IMR-90 (cell line): ENCODE results near the gene PTPRG. TPM values are rescaled to one million over a fixed set of nuclear protein-coding genes. Genes with fewer than 3 reads are reported as not detected.

Experiments
- ATAC-seq: fragments of 200-7000 bp; cut with Tn5 transposase; 2 replicates; pipeline ENCODE4 v1.9.1; 2020; ENCODE audit warnings: low read depth, mild to moderate bottlenecking, moderate library complexity
- BruUV-seq: library from RNA; stranded (reverse); fragments of 400-500 nt; replicated peaks from 2 replicates; lab custom pipeline; 2021; lab: Mats Ljungman, UMichigan
- CTCF ChIA-PET: fragments of 300-600 bp; formaldehyde crosslinking; extraction: SDS; loops from one replicate; lab custom pipeline; 2021; ENCODE audit warnings: antibody characterized with exemption; lab: Yijun Ruan, JAX
- POLR2A ChIA-PET: fragments of 300-600 bp; sonication (Branson Sonifier 250); formaldehyde crosslinking; loops from one replicate; lab custom pipeline; 2022; ENCODE audit warnings: antibody characterized with exemption; ENCODE audit not compliant: unreplicated experiment; lab: Charles Lee
- DNase-seq: peaks from one replicate; pipeline ENCODE4 v3.0.0; 2013
- H2AFZ ChIP-seq: replicated peaks from 2 replicates; pipeline ENCODE3; 2013; ENCODE audit warnings: low read length, mild to moderate bottlenecking; ENCODE audit not compliant: poor library complexity
- H2AK5ac ChIP-seq: 2 replicates; pipeline ENCODE4 v1.6.1; 2013; ENCODE audit warnings: low read depth, low read length, inconsistent platforms
- H2AK9ac ChIP-seq: replicated peaks from 2 replicates; pipeline ENCODE3; 2013; ENCODE audit warnings: mild to moderate bottlenecking, low read depth, low read length, moderate library complexity; ENCODE audit not compliant: poor library complexity
- H2BK120ac ChIP-seq: 2 replicates; pipeline ENCODE4 v1.6.1; 2013; ENCODE audit warnings: low read depth, low read length, inconsistent platforms
- H2BK15ac ChIP-seq: 3 replicates; pipeline ENCODE4 v1.6.1; 2013; ENCODE audit warnings: low read depth, low read length, inconsistent platforms
- H2BK20ac ChIP-seq: 2 replicates; pipeline ENCODE4 v1.6.1; 2013; ENCODE audit warnings: low read depth, mild to moderate bottlenecking, inconsistent platforms, low read length, moderate library complexity
- H2BK5ac ChIP-seq: 2 replicates; pipeline ENCODE4 v1.6.1; 2013; ENCODE audit warnings: mild to moderate bottlenecking, low read depth, low read length, inconsistent platforms; ENCODE audit not compliant: poor library complexity, severe bottlenecking
- H3K14ac ChIP-seq: replicated peaks from 2 replicates; pipeline ENCODE4 v1.6.1; 2013; ENCODE audit warnings: low read depth, low read length, inconsistent platforms
- H3K18ac ChIP-seq: 2 replicates; pipeline ENCODE4 v1.6.1; 2013; ENCODE audit warnings: low read depth, low read length, control low read depth
- H3K23ac ChIP-seq: 2 replicates; pipeline ENCODE4 v1.6.1; 2013; ENCODE audit warnings: low read depth, low read length, inconsistent platforms
- H3K27ac ChIP-seq: 2 replicates; pipeline ENCODE4 v1.5.1; 2013; ENCODE audit warnings: mild to moderate bottlenecking, control low read depth, low read length; ENCODE audit not compliant: insufficient read depth
- H3K27me3 ChIP-seq: 2 replicates; pipeline ENCODE4 v1.6.1; 2013; ENCODE audit warnings: low read length; ENCODE audit not compliant: control insufficient read depth, insufficient read depth
- H3K36me3 ChIP-seq: 2 replicates; pipeline ENCODE4 v1.6.1; 2013; ENCODE audit warnings: low read length, mixed read lengths; ENCODE audit not compliant: control insufficient read depth, insufficient read depth
- H3K4ac ChIP-seq: 2 replicates; pipeline ENCODE4 v1.6.1; 2013; ENCODE audit warnings: low read depth, low read length, inconsistent platforms
- H3K4me1 ChIP-seq: 2 replicates; pipeline ENCODE4 v1.6.1; 2013; ENCODE audit warnings: low read length, mixed read lengths; ENCODE audit not compliant: control insufficient read depth, insufficient read depth
- H3K4me2 ChIP-seq: 2 replicates; pipeline ENCODE4 v1.6.1; 2013; ENCODE audit warnings: low read depth, mild to moderate bottlenecking, control low read depth, low read length, moderate library complexity
- H3K4me3 ChIP-seq: 2 replicates; pipeline ENCODE4 v1.5.1; 2013; ENCODE audit warnings: low read depth, mild to moderate bottlenecking, control low read depth, low read length, moderate library complexity; ENCODE audit not compliant: insufficient read depth
- H3K56ac ChIP-seq: 2 replicates; pipeline ENCODE4 v1.6.1; 2013; ENCODE audit warnings: low read length, inconsistent platforms; ENCODE audit not compliant: insufficient read depth; ENCODE audit errors: extremely low read depth
- H3K79me1 ChIP-seq, 2 experiments: 2 replicates each; pipeline ENCODE4 v1.6.1; 2013; ENCODE audit warnings: low read length in 2 of 2, inconsistent platforms in 1 of 2, low read depth in 1 of 2
- H3K9ac ChIP-seq: 2 replicates; pipeline ENCODE4 v1.6.1; 2013; ENCODE audit warnings: low read depth, low read length, control low read depth
- H3K9me1 ChIP-seq: 2 replicates; pipeline ENCODE4 v1.6.1; 2013; ENCODE audit warnings: low read length, inconsistent platforms; ENCODE audit not compliant: insufficient read depth
- H3K9me3 ChIP-seq: 2 replicates; pipeline ENCODE4 v1.6.1; 2013; ENCODE audit warnings: low read length; ENCODE audit not compliant: control insufficient read depth, insufficient read depth
- H4K20me1 ChIP-seq: 2 replicates; pipeline ENCODE4 v1.6.1; 2013; ENCODE audit warnings: low read length, inconsistent platforms; ENCODE audit not compliant: insufficient read depth
- H4K5ac ChIP-seq: 2 replicates; pipeline ENCODE4 v1.6.1; 2013; ENCODE audit warnings: mild to moderate bottlenecking, low read depth, low read length, control low read depth
- H4K8ac ChIP-seq, 2 experiments: 2 replicates each; pipeline ENCODE4 v1.6.1; 2013; ENCODE audit warnings: low read depth in 2 of 2, low read length in 2 of 2, control low read depth in 1 of 2, inconsistent platforms in 1 of 2
- H4K91ac ChIP-seq: 2 replicates; pipeline ENCODE4 v1.6.1; 2013; ENCODE audit warnings: low read depth, low read length, inconsistent platforms; ENCODE audit not compliant: insufficient read depth
- BHLHE40 ChIP-seq: fragments of 150-350 bp; IDR thresholded peaks from 2 replicates; pipeline ENCODE4 v1.6.1; 2016; ENCODE audit warnings: mild to moderate bottlenecking, low read depth, low read length
- CHD1 ChIP-seq: IDR thresholded peaks from 2 replicates; pipeline ENCODE4 v1.6.1; 2012; ENCODE audit warnings: low read depth, low read length, improper control_type of control experiment
- CTCF ChIP-seq: conservative IDR thresholded peaks from 2 replicates; pipeline ENCODE4 v1.5.1; 2012; ENCODE audit warnings: mild to moderate bottlenecking, low read depth, low read length, improper control_type of control experiment
- ELK1 ChIP-seq: fragments of 150-350 bp; IDR thresholded peaks from 2 replicates; pipeline ENCODE4 v1.6.1; 2016; ENCODE audit warnings: low read depth, mild to moderate bottlenecking, low read length, moderate library complexity, borderline replicate concordance
- FOS ChIP-seq: fragments of 150-350 bp; IDR thresholded peaks from 2 replicates; pipeline ENCODE4 v1.6.1; 2016; ENCODE audit warnings: low read depth, low read length
- MAFK ChIP-seq: IDR thresholded peaks from 2 replicates; pipeline ENCODE4 v1.6.1; 2012; ENCODE audit warnings: low read depth, low read length, improper control_type of control experiment
- MAZ ChIP-seq: IDR thresholded peaks from 2 replicates; pipeline ENCODE4 v1.6.1; 2012; ENCODE audit warnings: low read depth, mild to moderate bottlenecking, low read length, improper control_type of control experiment, moderate library complexity, borderline replicate concordance
- MXI1 ChIP-seq: IDR thresholded peaks from 2 replicates; pipeline ENCODE4 v1.6.1; 2012; ENCODE audit warnings: low read depth, mild to moderate bottlenecking, low read length, moderate library complexity, borderline replicate concordance
- NFE2L2 ChIP-seq: fragments of 150-350 bp; IDR thresholded peaks from 2 replicates; pipeline ENCODE4 v1.6.1; 2016; ENCODE audit warnings: low read depth, mild to moderate bottlenecking, low read length
- POLR2A ChIP-seq: IDR thresholded peaks from 2 replicates; pipeline ENCODE4 v1.6.1; 2012; ENCODE audit warnings: mild to moderate bottlenecking, low read depth, low read length
- RAD21 ChIP-seq: IDR thresholded peaks from 2 replicates; pipeline ENCODE4 v1.6.1; 2012; ENCODE audit warnings: low read length, improper control_type of control experiment
- RFX5 ChIP-seq: IDR thresholded peaks from 2 replicates; pipeline ENCODE4 v1.8.0; 2012; ENCODE audit warnings: low read depth, mild to moderate bottlenecking, low read length, moderate library complexity
- SMC3 ChIP-seq: fragments of 150-350 bp; IDR thresholded peaks from 2 replicates; pipeline ENCODE4 v1.6.1; 2016; ENCODE audit warnings: low read depth, mild to moderate bottlenecking, antibody characterized with exemption, low read length, moderate library complexity
- USF2 ChIP-seq: fragments of 150-350 bp; IDR thresholded peaks from 2 replicates; pipeline ENCODE4 v1.6.1; 2017; ENCODE audit warnings: mild to moderate bottlenecking, antibody characterized with exemption, low read length, low read depth
- WGBS, 2 experiments: methylation state at CpG; one replicate each; pipeline versions ENCODE4 v1.1.5 to v1.1.7; 2013; ENCODE audit warnings: missing lambda C conversion rate in 2 of 2; ENCODE audit not compliant: insufficient read length in 1 of 2; ENCODE audit errors: extremely low coverage in 2 of 2; 5-methylcytosine and 5-hydroxymethylcytosine counted together
- dilution Hi-C: fragments of 300-500 bp; cut with HindIII; formaldehyde crosslinking; loops from one replicate; pipeline ENCODE4 v1.14.3; 2018; ENCODE audit warnings: low sequenced_read_pairs; ENCODE audit not compliant: unreplicated experiment
- in situ Hi-C: fragments of 300-500 bp; cut with MboI; formaldehyde crosslinking; loops from 3 replicates; pipeline ENCODE4 v1.14.3; 2019; ENCODE audit warnings: low sequenced_read_pairs, inconsistent platforms, mixed read lengths
- intact Hi-C: fragments of 100-400 bp; cut with micrococcal nuclease; formaldehyde crosslinking; loops from 2 replicates; pipeline ENCODE4 v1.10.0; 2022
- polyA plus RNA-seq, 3 experiments: library from polyadenylated mRNA; depleted of rRNA; stranded (reverse); fragments of >200 nt; gene quantifications; 2 replicates each; pipeline ENCODE4 v1.2.3, GENCODE V29; 2012; ENCODE audit warnings: low replicate concordance in 1 of 3
- total RNA-seq: library from RNA; depleted of rRNA; stranded (reverse); fragments of >200 nt; gene quantifications from 2 replicates; pipeline ENCODE4 v1.2.3, GENCODE V29; 2012

PTPRG gene
- total and polyA plus RNA-seq, 2 of the 4 experiments (the other 2 are of a cell fraction), result 7.7 to 31.0 TPM

GRCh38 chr3:61663356-61664104 is 102.2 kb downstream of the PTPRG start:
- BruUV-seq, result no TSS peak
- intact Hi-C loops (no loop called here), in situ Hi-C loops (no loop called here), dilution Hi-C loops (no loop called here)
- H3K18ac ChIP-seq, result peak overlapping the region; percentile 66
- H3K14ac ChIP-seq, result peak overlapping the region; percentile 79; the same call in 1 of the 2 replicates
- peak overlapping the region; percentile 72 for H2BK5ac ChIP-seq
- ATAC-seq, result peak; percentile 35; the same call in 1 of the 2 replicates
- H2AK9ac ChIP-seq, result peak overlapping the region; percentile 31
- peak overlapping the region; percentile 82 for H2BK20ac ChIP-seq
- peak overlapping the region in 1 of 2 experiments; percentile 64; a peak in 2 of 4 replicates for H4K8ac ChIP-seq
- H4K5ac ChIP-seq, result peak overlapping the region; percentile 56; the same call in 1 of the 2 replicates
- no peaks in the 10 kb centered on the region for H3K36me3 ChIP-seq
- peak overlapping the region; percentile 37 for H2AFZ ChIP-seq
- no peaks in the 10 kb centered on the region for H3K27me3 ChIP-seq
- H4K20me1 ChIP-seq, result peaks cover 4% of the 10 kb centered on the region; the same call in 1 of the 2 replicates
- no peak for DNase-seq
- H3K79me1 ChIP-seq, result peaks cover 13 to 66% of the 10 kb centered on the region in 2 experiments
- peak overlapping the region; percentile 26; the same call in 1 of the 2 replicates for H3K9ac ChIP-seq
- CTCF ChIA-PET, result no interaction called here
- peak overlapping the region; percentile 76 for H3K4ac ChIP-seq
- peak overlapping the region; percentile 84 for H3K27ac ChIP-seq
- peak overlapping the region; percentile 58 for H4K91ac ChIP-seq
- peak overlapping the region; percentile 75 for H2BK120ac ChIP-seq
- no CpG with 5 or more reads among the region's 8 CpGs for WGBS, 2 experiments
- H2AK5ac ChIP-seq, result peak overlapping the region; percentile 37; the same call in 1 of the 2 replicates
- H3K9me3 ChIP-seq, result no peaks in the 10 kb centered on the region
- no peak overlapping the region for H2BK15ac ChIP-seq
- H3K9me1 ChIP-seq, result peaks cover 12% of the 10 kb centered on the region
- H3K56ac ChIP-seq, result no peak overlapping the region
- H3K4me2 ChIP-seq, result peak overlapping the region; percentile 90
- H3K23ac ChIP-seq, result peak overlapping the region; percentile 14; the same call in 1 of the 2 replicates
- POLR2A ChIA-PET, result interaction anchor here (1.2 kb wide), 1 partner anchor 99 kb away, joined by 3 read pairs; no protein-coding TSS in a partner anchor
- peaks cover 6% of the 10 kb centered on the region; the same call in 1 of the 2 replicates for H3K4me1 ChIP-seq
- H3K4me3 ChIP-seq, result peak overlapping the region; percentile 27
- TF ChIP-seq MAZ (no peak), POLR2A (no peak), NFE2L2 (no peak), BHLHE40 (no peak), RFX5 (no peak), RAD21 (no peak), SMC3 (no peak), CHD1 (no peak), FOS (no peak), USF2 (no peak), ELK1 (no peak), MXI1 (no peak), MAFK (no peak), CTCF (no peak)
